GM13977 (cell line): Measurements from ENCODE around the gene NSUN6.

Source experiments
- DNase-seq: peaks from one replicate; pipeline ENCODE4 v3.0.0; 2012; ENCODE audit warnings: low spot score
- in situ Hi-C: fragments of 300-500 bp; cut with MboI; formaldehyde crosslinking; loops from one replicate; pipeline ENCODE4 v1.12.0; 2022; ENCODE audit warnings: low sequenced_read_pairs, low pct_unique_long_range_greater_than_20kb, mixed read lengths, inconsistent platforms; ENCODE audit not compliant: unreplicated experiment
- TF ChIP-seq, protein P1 (sequence below): IDR thresholded peaks from 2 replicates; pipeline ENCODE4 v1.5.1; 2012; ENCODE audit warnings: mild to moderate bottlenecking, control low read depth; ENCODE audit not compliant: insufficient read depth; ENCODE audit errors: extremely low read depth, missing control alignments

The NSUN6 gene

DNA sequence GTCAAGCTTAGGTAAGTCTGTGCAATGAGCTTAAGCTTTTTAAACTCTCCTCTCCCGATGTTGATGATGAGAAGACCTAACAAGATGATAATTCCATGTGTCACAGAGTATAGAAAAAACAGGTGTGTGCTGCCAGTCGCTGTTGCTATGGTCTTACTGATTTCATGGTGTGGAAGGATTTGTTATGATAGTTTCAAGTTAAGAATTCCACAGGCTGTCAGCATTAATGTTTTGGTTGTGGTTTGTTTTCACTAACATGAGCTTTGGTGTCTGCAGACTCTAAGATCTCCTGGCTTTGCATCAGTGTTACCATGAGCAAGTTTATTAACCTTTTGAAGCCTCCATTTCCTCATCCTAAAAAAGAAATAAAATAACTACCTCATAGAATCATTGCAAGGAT is 123.7 kb downstream of the NSUN6 start:
- in situ Hi-C loops, result no loop called here
- no peak for DNase-seq
- TF ChIP-seq, protein P1, sequence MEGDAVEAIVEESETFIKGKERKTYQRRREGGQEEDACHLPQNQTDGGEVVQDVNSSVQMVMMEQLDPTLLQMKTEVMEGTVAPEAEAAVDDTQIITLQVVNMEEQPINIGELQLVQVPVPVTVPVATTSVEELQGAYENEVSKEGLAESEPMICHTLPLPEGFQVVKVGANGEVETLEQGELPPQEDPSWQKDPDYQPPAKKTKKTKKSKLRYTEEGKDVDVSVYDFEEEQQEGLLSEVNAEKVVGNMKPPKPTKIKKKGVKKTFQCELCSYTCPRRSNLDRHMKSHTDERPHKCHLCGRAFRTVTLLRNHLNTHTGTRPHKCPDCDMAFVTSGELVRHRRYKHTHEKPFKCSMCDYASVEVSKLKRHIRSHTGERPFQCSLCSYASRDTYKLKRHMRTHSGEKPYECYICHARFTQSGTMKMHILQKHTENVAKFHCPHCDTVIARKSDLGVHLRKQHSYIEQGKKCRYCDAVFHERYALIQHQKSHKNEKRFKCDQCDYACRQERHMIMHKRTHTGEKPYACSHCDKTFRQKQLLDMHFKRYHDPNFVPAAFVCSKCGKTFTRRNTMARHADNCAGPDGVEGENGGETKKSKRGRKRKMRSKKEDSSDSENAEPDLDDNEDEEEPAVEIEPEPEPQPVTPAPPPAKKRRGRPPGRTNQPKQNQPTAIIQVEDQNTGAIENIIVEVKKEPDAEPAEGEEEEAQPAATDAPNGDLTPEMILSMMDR, result no peak

DNA sequence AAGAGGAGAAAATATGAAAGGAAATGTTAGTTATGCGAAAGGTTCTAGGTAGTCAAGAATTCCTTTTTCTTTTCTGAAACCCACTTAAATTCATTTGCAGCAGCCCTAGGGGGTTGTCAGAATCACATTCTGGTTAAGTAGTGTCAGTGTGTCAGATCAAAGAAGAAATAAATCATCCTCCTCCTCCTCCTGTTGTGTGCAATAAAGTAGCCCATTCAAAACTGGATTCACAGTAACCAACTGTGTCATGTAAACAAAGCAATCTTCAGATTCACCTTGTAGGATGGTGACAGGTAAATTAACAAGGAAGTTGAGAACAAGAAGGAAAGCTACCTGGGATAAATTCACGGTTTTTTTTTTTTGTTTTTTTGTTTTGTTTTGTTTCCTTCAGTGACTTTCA is 127.5 kb downstream of the NSUN6 start:
- DNase-seq, result no peak
- in situ Hi-C loops, result no loop called here
- TF ChIP-seq, protein P1, result no peak

DNA sequence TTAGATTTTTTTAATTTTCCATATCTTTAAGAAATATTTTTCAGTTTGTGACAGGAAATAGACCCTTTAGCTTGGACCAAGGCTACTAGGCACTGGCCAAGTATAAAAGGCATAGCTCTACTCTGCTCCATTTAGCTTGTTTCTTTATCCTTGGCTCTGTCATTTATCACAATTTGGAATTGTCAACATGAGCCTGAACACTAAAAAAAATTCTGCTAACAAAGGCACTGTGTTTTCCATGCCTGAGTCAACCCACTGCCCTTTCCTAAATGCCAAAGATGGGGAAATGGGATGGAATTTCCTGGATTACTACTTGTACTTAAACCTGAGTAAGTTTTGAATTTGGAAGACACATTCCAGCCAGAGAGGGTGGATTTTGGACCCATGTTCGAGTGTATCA is 128.4 kb downstream of the NSUN6 start:
- in situ Hi-C loops, result no loop called here
- TF ChIP-seq, protein P1, result no peak
- DNase-seq, result no peak

DNA sequence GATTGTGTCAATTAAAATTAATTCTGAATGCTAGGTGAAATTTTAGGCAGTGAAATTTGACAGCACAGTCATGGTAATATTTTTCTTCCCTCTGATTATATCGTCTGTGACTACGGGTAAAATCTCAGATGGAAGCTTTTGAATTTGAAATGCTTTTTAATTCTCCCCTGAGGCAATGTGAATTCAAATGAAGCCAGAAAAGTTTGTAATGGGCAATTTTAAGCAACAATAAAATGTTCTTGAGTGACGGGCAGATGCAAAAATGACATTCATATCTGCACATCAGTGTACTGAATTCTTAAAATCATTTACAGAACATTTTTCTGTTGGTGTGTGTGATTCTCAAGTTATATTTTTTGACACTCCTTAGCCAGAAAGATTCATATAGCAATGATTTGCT is 134.5 kb downstream of the NSUN6 start:
- in situ Hi-C loops, result no loop called here
- TF ChIP-seq, protein P1, result no peak
- no peak for DNase-seq

DNA sequence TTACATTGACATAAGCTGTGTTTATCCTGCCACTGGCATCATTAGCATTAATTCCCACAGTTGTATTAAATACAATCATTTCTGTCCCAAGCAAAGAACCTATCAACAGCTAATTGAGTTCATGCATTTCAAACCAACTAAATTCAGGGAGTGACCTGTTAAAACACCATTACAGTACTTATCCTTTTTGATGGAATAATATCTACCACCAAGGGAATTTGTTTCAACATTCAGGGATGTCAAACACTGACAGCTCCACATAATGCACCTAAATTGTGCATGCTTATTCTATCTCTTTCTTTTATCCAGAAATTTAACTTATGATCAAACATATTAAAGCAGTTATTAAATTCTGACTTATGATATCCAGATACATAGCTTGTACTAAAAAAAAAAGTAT is 136.8 kb downstream of the NSUN6 start:
- in situ Hi-C loops, result no loop called here
- DNase-seq, result no peak
- TF ChIP-seq, protein P1, result no peak

DNA sequence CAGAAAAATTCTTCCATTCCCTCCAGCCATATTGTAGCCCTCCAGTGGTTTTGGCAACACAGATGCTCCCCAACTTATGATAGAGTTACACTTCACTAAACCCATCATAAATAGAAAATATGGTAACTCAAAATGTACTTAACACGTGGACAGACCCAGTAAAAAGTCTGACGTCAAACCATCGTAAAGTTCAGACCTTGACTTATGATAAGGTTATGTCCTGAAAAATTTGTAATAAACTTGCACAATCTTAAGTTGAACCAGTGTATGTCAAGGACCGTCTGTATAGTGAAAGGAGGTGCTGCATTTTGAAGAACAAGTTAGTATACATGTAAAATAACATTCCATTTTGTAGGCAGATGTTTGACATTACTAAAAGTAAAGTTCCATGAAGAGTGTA is 142.8 kb downstream of the NSUN6 start:
- in situ Hi-C loops, result no loop called here
- TF ChIP-seq, protein P1, result no peak
- DNase-seq, result no peak
